GM12878 (cell line): ENCODE data around the gene DCAF6. TPM values are rescaled to one million over a fixed set of nuclear protein-coding genes. Genes with fewer than 3 reads are reported as not detected.

Experiments
- ATAC-seq: fragments of 200-7000 bp; cut with Tn5 transposase; 3 replicates; pipeline ENCODE4 v1.9.1; 2020; ENCODE audit warnings: mild to moderate bottlenecking, moderate library complexity
- BruUV-seq: library from RNA; stranded (reverse); fragments of 400-500 nt; replicated peaks from 2 replicates; lab custom pipeline; 2021; lab: Mats Ljungman, UMichigan
- CTCF ChIA-PET: fragments of 300-600 bp; sonication (Branson Sonifier 250); formaldehyde crosslinking; extraction: SDS; loops from one replicate; lab custom pipeline; 2021; ENCODE audit warnings: inconsistent platforms; lab: Yijun Ruan, JAX
- POLR2A ChIA-PET: fragments of 350-600 bp; formaldehyde crosslinking; extraction: SDS; loops from one replicate; lab custom pipeline; 2021; ENCODE audit warnings: inconsistent platforms; lab: Charles Lee
- RAD21 ChIA-PET: fragments of 300-600 bp; sonication (Branson Sonifier 250); formaldehyde crosslinking; loops from one replicate; lab custom pipeline; 2023; ENCODE audit warnings: antibody characterized with exemption; ENCODE audit not compliant: unreplicated experiment; lab: Charles Lee
- SMC1A ChIA-PET: fragments of 300-600 bp; sonication (Branson Sonifier 250); formaldehyde crosslinking; loops from one replicate; lab custom pipeline; 2023; ENCODE audit not compliant: unreplicated experiment, uncharacterized antibody; lab: Charles Lee
- DNase-seq: peaks from one replicate; pipeline ENCODE4 v3.0.0-alpha.2; 2011; ENCODE audit warnings: low read depth, low spot score
- FAIRE-seq: peaks from 3 replicates; lab custom pipeline; 2011; peaks lifted over from hg19 to GRCh38; lab: Jason Lieb, UNC
- H2AFZ ChIP-seq: 2 replicates; pipeline ENCODE4 v1.6.0; 2011; ENCODE audit warnings: low read depth, low read length, control low read depth; ENCODE audit not compliant: control insufficient read depth
- H3K27ac ChIP-seq: 2 replicates; pipeline ENCODE4 v1.5.1; 2011; ENCODE audit warnings: control low read depth; ENCODE audit not compliant: control insufficient read depth, insufficient read depth
- H3K27me3 ChIP-seq, 2 experiments: replicated peaks in 1 of 2; 2 replicates each; pipeline versions ENCODE4 v1.6.0 to v1.6.1; 2011; ENCODE audit warnings: low read length in 1 of 2; ENCODE audit not compliant: control insufficient read depth in 2 of 2, insufficient read depth in 2 of 2
- H3K36me3 ChIP-seq, 2 experiments: 2 replicates each; pipeline ENCODE4 v1.5.1; 2011; ENCODE audit warnings: low read length in 1 of 2; ENCODE audit not compliant: control insufficient read depth in 2 of 2, insufficient read depth in 2 of 2
- H3K4me1 ChIP-seq: 2 replicates; pipeline ENCODE4 v1.6.1; 2011; ENCODE audit warnings: mild to moderate bottlenecking, low read length, moderate library complexity, mixed read lengths; ENCODE audit not compliant: control insufficient read depth, insufficient read depth
- H3K4me2 ChIP-seq: 2 replicates; pipeline ENCODE4 v1.6.0; 2011; ENCODE audit warnings: control low read depth; ENCODE audit not compliant: control insufficient read depth, insufficient read depth
- H3K4me3 ChIP-seq: fragments of 200-600 bp; sonication (generic); 2 replicates; pipeline ENCODE4 v1.5.1; 2016
- H3K79me2 ChIP-seq: 2 replicates; pipeline ENCODE4 v1.6.0; 2011; ENCODE audit warnings: low read length; ENCODE audit not compliant: control insufficient read depth, insufficient read depth
- H3K9ac ChIP-seq: 2 replicates; pipeline ENCODE4 v1.8.0; 2011; ENCODE audit warnings: low read length, control low read depth, mixed read lengths; ENCODE audit not compliant: control insufficient read depth, insufficient read depth
- H3K9me3 ChIP-seq: replicated peaks from 3 replicates; pipeline ENCODE4 v1.5.1; 2011; ENCODE audit warnings: mild to moderate bottlenecking, low read length; ENCODE audit not compliant: control insufficient read depth, insufficient read depth
- H4K20me1 ChIP-seq: 2 replicates; pipeline ENCODE4 v1.6.0; 2011; ENCODE audit not compliant: control insufficient read depth, insufficient read depth
- CREB1 ChIP-seq: IDR thresholded peaks from 2 replicates; pipeline ENCODE4 v1.6.1; 2012; ENCODE audit warnings: low read depth, mild to moderate bottlenecking, inconsistent platforms
- EGR1 ChIP-seq, 2 experiments: IDR thresholded peaks; 1 replicate in 1 of 2; 2 replicates in 1 of 2; pipeline ENCODE4 v1.6.1; 2011 to 2012; ENCODE audit warnings: low read depth in 2 of 2, low read length in 2 of 2, borderline replicate concordance in 1 of 2, mild to moderate bottlenecking in 1 of 2, moderate library complexity in 1 of 2
- MEF2A ChIP-seq: IDR thresholded peaks from 2 replicates; pipeline ENCODE4 v1.6.1; 2011; ENCODE audit warnings: low read depth, mild to moderate bottlenecking, low read length, moderate library complexity; ENCODE audit not compliant: insufficient read depth
- MYC ChIP-seq: IDR thresholded peaks from 2 replicates; pipeline ENCODE4 v1.6.1; 2011; ENCODE audit warnings: mild to moderate bottlenecking, low read length, moderate library complexity, inconsistent platforms; ENCODE audit not compliant: insufficient read depth, insufficient replicate concordance, insufficient read length, severe bottlenecking
- PAX8 ChIP-seq: fragments of 450-650 bp; IDR thresholded peaks from 2 replicates; pipeline ENCODE4 v1.6.1; 2017; ENCODE audit warnings: mild to moderate bottlenecking, moderate library complexity
- RFX5 ChIP-seq: IDR thresholded peaks from 2 replicates; pipeline ENCODE4 v1.6.1; 2011; ENCODE audit warnings: low read depth, low read length, improper control_type of control experiment
- SIX5 ChIP-seq: IDR thresholded peaks from 2 replicates; pipeline ENCODE4 v1.6.1; 2011; ENCODE audit warnings: mild to moderate bottlenecking, low read depth, low read length, moderate library complexity; ENCODE audit not compliant: severe bottlenecking
- SMAD5 ChIP-seq: IDR thresholded peaks from 2 replicates; pipeline ENCODE4 v1.6.1; 2016; ENCODE audit warnings: antibody characterized with exemption, low read depth
- WGBS: methylation state at CpG from one replicate; pipeline ENCODE4 v1.1.6; 2016; ENCODE audit warnings: low lambda C conversion rate; ENCODE audit not compliant: insufficient replicate concordance, insufficient coverage; ENCODE audit errors: missing lambda C conversion rate; 5-methylcytosine and 5-hydroxymethylcytosine counted together
- in situ Hi-C: fragments of 300-500 bp; cut with MboI; formaldehyde crosslinking; loops from 9 replicates; pipeline ENCODE4 v1.14.3; 2018; ENCODE audit warnings: mixed read lengths
- intact Hi-C: fragments of 100-400 bp; cut with micrococcal nuclease; formaldehyde crosslinking; loops from one replicate; pipeline ENCODE4 v1.14.2; 2022; ENCODE audit not compliant: unreplicated experiment
- polyA plus RNA-seq, 11 experiments: library from polyadenylated mRNA; depleted of rRNA in 4 of 11; unstranded in 6 of 11; stranded (reverse) in 5 of 11; fragments of >200 nt; fragmentation: Nextera tagmentation in 4 of 11; fragmentation: Illumina TruSeq in 1 of 11; extraction: Ambion mirVana in 4 of 11; extraction: Trizol in 1 of 11; gene quantifications; 1 replicate in 1 of 11; 2 replicates in 10 of 11; pipeline versions ENCODE4 v1.2.1 to v1.2.3, GENCODE V29; 2011 to 2016; ENCODE audit warnings: inconsistent platforms in 2 of 11, missing spikeins in 2 of 11, low read depth in 1 of 11
- total RNA-seq, 4 experiments: library from RNA; depleted of rRNA in 3 of 4; stranded (reverse); fragments of >200 nt in 3 of 4; fragmentation: Illumina TruSeq in 1 of 4; extraction: Trizol in 1 of 4; gene quantifications; 2 replicates each; pipeline versions ENCODE4 v1.2.1 to v1.2.3, GENCODE V29; 2013 to 2021
- TF ChIP-seq, protein P1 (sequence below): fragments of 150-350 bp; IDR thresholded peaks from 2 replicates; pipeline ENCODE4 v1.6.1; 2016; ENCODE audit warnings: low read depth, low read length
- TF ChIP-seq, protein P2 (sequence below): fragments of 450-650 bp; IDR thresholded peaks from 2 replicates; pipeline ENCODE4 v1.6.1; 2017; ENCODE audit warnings: borderline replicate concordance
- TF ChIP-seq, protein P3 (sequence below): IDR thresholded peaks from 2 replicates; pipeline ENCODE4 v1.6.1; 2012; ENCODE audit warnings: mild to moderate bottlenecking, low read depth, low read length
- TF ChIP-seq, protein P4 (sequence below): fragments of 450-650 bp; IDR thresholded peaks from 2 replicates; pipeline ENCODE4 v1.6.1; 2014; ENCODE audit warnings: mild to moderate bottlenecking
- TF ChIP-seq, protein P5 (sequence below): fragments of 450-650 bp; IDR thresholded peaks from 2 replicates; pipeline ENCODE4 v1.6.1; 2016; ENCODE audit warnings: mild to moderate bottlenecking

The DCAF6 gene
- total and polyA plus RNA-seq, 10 of the 15 experiments (the other 5 are each of a cell fraction or from before 2014, with no cell fraction given), result 11.4 to 62.7 (median 33.0) TPM

DNA sequence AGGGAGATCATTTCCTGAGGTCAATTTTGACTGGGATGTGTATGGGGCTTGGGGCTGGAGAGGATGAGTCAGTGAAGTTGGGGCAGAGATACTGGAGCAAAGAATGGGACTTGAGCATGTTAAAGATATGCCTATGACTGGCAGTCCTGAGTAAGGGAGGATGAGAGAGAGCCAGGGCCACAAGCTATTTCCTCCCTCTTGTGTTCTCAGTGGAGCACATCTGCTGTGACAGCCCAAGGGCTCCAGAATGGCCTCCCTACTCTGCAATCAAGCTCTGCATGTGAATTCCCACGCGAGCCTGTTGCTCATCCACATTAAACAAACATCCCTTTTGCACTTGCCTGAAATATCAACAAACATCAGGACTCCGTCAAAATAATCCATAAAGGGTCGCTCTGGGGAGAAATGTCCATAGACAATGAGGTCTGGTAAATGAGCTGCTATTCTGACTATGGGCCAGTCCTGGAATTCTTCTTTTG is 31.8 kb upstream of the DCAF6 start:
- Histone ChIP-seq H3K36me3 (no peaks in the 10 kb centered on the region), H3K27me3 (no peaks in the 10 kb centered on the region), H3K4me3 (no peak overlapping the region), H3K4me1 (no peaks in the 10 kb centered on the region), H3K27ac (no peak overlapping the region), H3K4me2 (no peak overlapping the region), H3K9me3 (peaks cover 3% of the 10 kb centered on the region), H2AFZ (no peak overlapping the region), H4K20me1 (no peaks in the 10 kb centered on the region), H3K79me2 (no peaks in the 10 kb centered on the region), H3K9ac (no peak overlapping the region)
- RAD21 ChIA-PET, result no interaction called here
- ATAC-seq (no peak), DNase-seq (no peak), FAIRE-seq (no peak)
- 85% methylated on average over 4 of the region's 4 CpGs for WGBS
- SMC1A ChIA-PET, result interaction anchor here (0.9 to 1.6 kb wide), 3 partner anchors 10 to 34 kb away, joined by 3 to 9 read pairs (median 3); no protein-coding TSS in a partner anchor
- CTCF ChIA-PET, result interaction anchor here (0.6 to 1.2 kb wide), 2 partner anchors 75 to 177 kb away, joined by 3 to 6 read pairs; no protein-coding TSS in a partner anchor
- intact Hi-C loops (no loop called here), in situ Hi-C loops (no loop called here)
- BruUV-seq, result no TSS peak
- POLR2A ChIA-PET, result no interaction called here
- TF ChIP-seq, protein P1, sequence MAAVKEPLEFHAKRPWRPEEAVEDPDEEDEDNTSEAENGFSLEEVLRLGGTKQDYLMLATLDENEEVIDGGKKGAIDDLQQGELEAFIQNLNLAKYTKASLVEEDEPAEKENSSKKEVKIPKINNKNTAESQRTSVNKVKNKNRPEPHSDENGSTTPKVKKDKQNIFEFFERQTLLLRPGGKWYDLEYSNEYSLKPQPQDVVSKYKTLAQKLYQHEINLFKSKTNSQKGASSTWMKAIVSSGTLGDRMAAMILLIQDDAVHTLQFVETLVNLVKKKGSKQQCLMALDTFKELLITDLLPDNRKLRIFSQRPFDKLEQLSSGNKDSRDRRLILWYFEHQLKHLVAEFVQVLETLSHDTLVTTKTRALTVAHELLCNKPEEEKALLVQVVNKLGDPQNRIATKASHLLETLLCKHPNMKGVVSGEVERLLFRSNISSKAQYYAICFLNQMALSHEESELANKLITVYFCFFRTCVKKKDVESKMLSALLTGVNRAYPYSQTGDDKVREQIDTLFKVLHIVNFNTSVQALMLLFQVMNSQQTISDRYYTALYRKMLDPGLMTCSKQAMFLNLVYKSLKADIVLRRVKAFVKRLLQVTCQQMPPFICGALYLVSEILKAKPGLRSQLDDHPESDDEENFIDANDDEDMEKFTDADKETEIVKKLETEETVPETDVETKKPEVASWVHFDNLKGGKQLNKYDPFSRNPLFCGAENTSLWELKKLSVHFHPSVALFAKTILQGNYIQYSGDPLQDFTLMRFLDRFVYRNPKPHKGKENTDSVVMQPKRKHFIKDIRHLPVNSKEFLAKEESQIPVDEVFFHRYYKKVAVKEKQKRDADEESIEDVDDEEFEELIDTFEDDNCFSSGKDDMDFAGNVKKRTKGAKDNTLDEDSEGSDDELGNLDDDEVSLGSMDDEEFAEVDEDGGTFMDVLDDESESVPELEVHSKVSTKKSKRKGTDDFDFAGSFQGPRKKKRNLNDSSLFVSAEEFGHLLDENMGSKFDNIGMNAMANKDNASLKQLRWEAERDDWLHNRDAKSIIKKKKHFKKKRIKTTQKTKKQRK, result no peak
- TF ChIP-seq, protein P2, sequence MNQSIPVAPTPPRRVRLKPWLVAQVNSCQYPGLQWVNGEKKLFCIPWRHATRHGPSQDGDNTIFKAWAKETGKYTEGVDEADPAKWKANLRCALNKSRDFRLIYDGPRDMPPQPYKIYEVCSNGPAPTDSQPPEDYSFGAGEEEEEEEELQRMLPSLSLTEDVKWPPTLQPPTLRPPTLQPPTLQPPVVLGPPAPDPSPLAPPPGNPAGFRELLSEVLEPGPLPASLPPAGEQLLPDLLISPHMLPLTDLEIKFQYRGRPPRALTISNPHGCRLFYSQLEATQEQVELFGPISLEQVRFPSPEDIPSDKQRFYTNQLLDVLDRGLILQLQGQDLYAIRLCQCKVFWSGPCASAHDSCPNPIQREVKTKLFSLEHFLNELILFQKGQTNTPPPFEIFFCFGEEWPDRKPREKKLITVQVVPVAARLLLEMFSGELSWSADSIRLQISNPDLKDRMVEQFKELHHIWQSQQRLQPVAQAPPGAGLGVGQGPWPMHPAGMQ, result no peak
- TF ChIP-seq PAX8 (no peak), EGR1 (IDR thresholded peaks at IDR 0.05; ENCODE audit: borderline replicate concordance in 1 of 2, low read depth in 2 of 2, low read length in 2 of 2) (no peak), MYC (no peak), SMAD5 (no peak), RFX5 (no peak), SIX5 (no peak), MEF2A (no peak), CREB1 (no peak)
- TF ChIP-seq, protein P3, sequence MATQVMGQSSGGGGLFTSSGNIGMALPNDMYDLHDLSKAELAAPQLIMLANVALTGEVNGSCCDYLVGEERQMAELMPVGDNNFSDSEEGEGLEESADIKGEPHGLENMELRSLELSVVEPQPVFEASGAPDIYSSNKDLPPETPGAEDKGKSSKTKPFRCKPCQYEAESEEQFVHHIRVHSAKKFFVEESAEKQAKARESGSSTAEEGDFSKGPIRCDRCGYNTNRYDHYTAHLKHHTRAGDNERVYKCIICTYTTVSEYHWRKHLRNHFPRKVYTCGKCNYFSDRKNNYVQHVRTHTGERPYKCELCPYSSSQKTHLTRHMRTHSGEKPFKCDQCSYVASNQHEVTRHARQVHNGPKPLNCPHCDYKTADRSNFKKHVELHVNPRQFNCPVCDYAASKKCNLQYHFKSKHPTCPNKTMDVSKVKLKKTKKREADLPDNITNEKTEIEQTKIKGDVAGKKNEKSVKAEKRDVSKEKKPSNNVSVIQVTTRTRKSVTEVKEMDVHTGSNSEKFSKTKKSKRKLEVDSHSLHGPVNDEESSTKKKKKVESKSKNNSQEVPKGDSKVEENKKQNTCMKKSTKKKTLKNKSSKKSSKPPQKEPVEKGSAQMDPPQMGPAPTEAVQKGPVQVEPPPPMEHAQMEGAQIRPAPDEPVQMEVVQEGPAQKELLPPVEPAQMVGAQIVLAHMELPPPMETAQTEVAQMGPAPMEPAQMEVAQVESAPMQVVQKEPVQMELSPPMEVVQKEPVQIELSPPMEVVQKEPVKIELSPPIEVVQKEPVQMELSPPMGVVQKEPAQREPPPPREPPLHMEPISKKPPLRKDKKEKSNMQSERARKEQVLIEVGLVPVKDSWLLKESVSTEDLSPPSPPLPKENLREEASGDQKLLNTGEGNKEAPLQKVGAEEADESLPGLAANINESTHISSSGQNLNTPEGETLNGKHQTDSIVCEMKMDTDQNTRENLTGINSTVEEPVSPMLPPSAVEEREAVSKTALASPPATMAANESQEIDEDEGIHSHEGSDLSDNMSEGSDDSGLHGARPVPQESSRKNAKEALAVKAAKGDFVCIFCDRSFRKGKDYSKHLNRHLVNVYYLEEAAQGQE, result no peak
- TF ChIP-seq, protein P4, sequence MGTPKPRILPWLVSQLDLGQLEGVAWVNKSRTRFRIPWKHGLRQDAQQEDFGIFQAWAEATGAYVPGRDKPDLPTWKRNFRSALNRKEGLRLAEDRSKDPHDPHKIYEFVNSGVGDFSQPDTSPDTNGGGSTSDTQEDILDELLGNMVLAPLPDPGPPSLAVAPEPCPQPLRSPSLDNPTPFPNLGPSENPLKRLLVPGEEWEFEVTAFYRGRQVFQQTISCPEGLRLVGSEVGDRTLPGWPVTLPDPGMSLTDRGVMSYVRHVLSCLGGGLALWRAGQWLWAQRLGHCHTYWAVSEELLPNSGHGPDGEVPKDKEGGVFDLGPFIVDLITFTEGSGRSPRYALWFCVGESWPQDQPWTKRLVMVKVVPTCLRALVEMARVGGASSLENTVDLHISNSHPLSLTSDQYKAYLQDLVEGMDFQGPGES, result no peak
- TF ChIP-seq, protein P5, sequence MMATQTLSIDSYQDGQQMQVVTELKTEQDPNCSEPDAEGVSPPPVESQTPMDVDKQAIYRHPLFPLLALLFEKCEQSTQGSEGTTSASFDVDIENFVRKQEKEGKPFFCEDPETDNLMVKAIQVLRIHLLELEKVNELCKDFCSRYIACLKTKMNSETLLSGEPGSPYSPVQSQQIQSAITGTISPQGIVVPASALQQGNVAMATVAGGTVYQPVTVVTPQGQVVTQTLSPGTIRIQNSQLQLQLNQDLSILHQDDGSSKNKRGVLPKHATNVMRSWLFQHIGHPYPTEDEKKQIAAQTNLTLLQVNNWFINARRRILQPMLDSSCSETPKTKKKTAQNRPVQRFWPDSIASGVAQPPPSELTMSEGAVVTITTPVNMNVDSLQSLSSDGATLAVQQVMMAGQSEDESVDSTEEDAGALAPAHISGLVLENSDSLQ, result no peak
